AG04450 (cell line): ENCODE data around the gene FGF19. TPM values are rescaled to one million over a fixed set of nuclear protein-coding genes. Genes with fewer than 3 reads are reported as not detected.

ENCODE experiments used
- CTCF ChIA-PET: fragments of 300-600, 350-600 bp; formaldehyde crosslinking; extraction: SDS; loops from one replicate; lab custom pipeline; 2022; ENCODE audit warnings: antibody characterized with exemption, inconsistent platforms; lab: Charles Lee
- POLR2A ChIA-PET: fragments of 350-600 bp; formaldehyde crosslinking; extraction: SDS; loops from one replicate; lab custom pipeline; 2021; ENCODE audit warnings: antibody characterized with exemption, inconsistent platforms; lab: Yijun Ruan, JAX
- DNase-seq: peaks from one replicate; pipeline ENCODE4 v3.0.0-alpha.2; 2011; ENCODE audit warnings: low read depth, low spot score
- H3K27ac ChIP-seq: one replicate; pipeline ENCODE4 v1.5.1; 2012; ENCODE audit warnings: low read depth, low read length, control low read depth
- H3K27me3 ChIP-seq: one replicate; pipeline ENCODE4 v1.6.0; 2012; ENCODE audit warnings: low read length; ENCODE audit not compliant: control insufficient read depth, insufficient read depth
- H3K4me3 ChIP-seq: 2 replicates; pipeline ENCODE4 v1.5.1; 2011; ENCODE audit warnings: mild to moderate bottlenecking, low read depth, low read length, control low read depth
- H3K9me3 ChIP-seq: 2 replicates; pipeline ENCODE4 v1.5.1; 2012; ENCODE audit warnings: low read length; ENCODE audit not compliant: control insufficient read depth, insufficient read depth
- CTCF ChIP-seq: IDR thresholded peaks from 2 replicates; pipeline ENCODE4 v1.5.1; 2011; ENCODE audit warnings: low read depth, low read length, control low read depth, inconsistent platforms
- polyA plus RNA-seq: library from polyadenylated mRNA; depleted of rRNA; stranded (reverse); fragments of >200 nt; gene quantifications from 2 replicates; pipeline ENCODE4 v1.2.3, GENCODE V29; 2011

Gene FGF19
- polyA plus RNA-seq, 1 experiment = not detected

GRCh38 chr11:69734841-69735240 lies 31.0 kb upstream of the FGF19 start:
- Histone ChIP-seq H3K27me3 (peaks cover 17% of the 10 kb centered on the region), H3K9me3 (peaks cover 25% of the 10 kb centered on the region), H3K27ac (no peak overlapping the region), H3K4me3 (no peak overlapping the region)
- no peak for TF ChIP-seq CTCF
- ChIA-PET POLR2A (no interaction called here), CTCF (no interaction called here)
- no peak for DNase-seq

- CTCF ChIA-PET = no interaction called here
Measured at GRCh38 chr11:69734367-69734766, 30.5 kb upstream of the FGF19 start.

GRCh38 chr11:69732910-69733309 lies 29.1 kb upstream of the FGF19 start:
- peaks cover 27% of the 10 kb centered on the region for H3K27me3 ChIP-seq
- POLR2A ChIA-PET = interaction anchor here (0.7 kb wide), 1 partner anchor 92 kb away, joined by 4 read pairs; the partner anchor contains the start of gene CCND1
- peaks cover 17% of the 10 kb centered on the region for H3K9me3 ChIP-seq
- CTCF ChIA-PET = interaction anchor here (1.6 kb wide), 1 partner anchor 14 kb away, joined by 3 read pairs; no protein-coding TSS in a partner anchor
- no peak overlapping the region for H3K4me3 ChIP-seq
- no peak overlapping the region for H3K27ac ChIP-seq
- no peak for DNase-seq
- no peak for TF ChIP-seq CTCF

More at GRCh38 chr11:69734367-69734766, 30.5 kb upstream of the FGF19 start:
- no peak for DNase-seq
- POLR2A ChIA-PET = no interaction called here
- H3K27me3 ChIP-seq = peaks cover 18% of the 10 kb centered on the region
- H3K9me3 ChIP-seq = peaks cover 25% of the 10 kb centered on the region
- TF ChIP-seq CTCF = no peak
- H3K4me3 ChIP-seq = no peak overlapping the region
- H3K27ac ChIP-seq = no peak overlapping the region

GRCh38 chr11:69731110-69731509 lies 27.3 kb upstream of the FGF19 start:
- no peak for DNase-seq
- CTCF ChIA-PET = no interaction called here
- Histone ChIP-seq H3K4me3 (no peak overlapping the region), H3K27ac (no peak overlapping the region), H3K9me3 (peaks cover 17% of the 10 kb centered on the region), H3K27me3 (peaks cover 30% of the 10 kb centered on the region)
- no peak for TF ChIP-seq CTCF
- POLR2A ChIA-PET = no interaction called here

- CTCF ChIA-PET = no interaction called here
- POLR2A ChIA-PET = no interaction called here
- peaks cover 15% of the 10 kb centered on the region for H3K9me3 ChIP-seq
Measured at GRCh38 chr11:69730500-69730899, 26.7 kb upstream of the FGF19 start.

More at GRCh38 chr11:69730500-69730899, 26.7 kb upstream of the FGF19 start:
- DNase-seq = no peak
- H3K4me3 ChIP-seq = no peak overlapping the region
- peaks cover 35% of the 10 kb centered on the region for H3K27me3 ChIP-seq
- H3K27ac ChIP-seq = no peak overlapping the region
- TF ChIP-seq CTCF = no peak
